HG03439 (cell line): ENCODE measurements around the gene TPRN.

ENCODE experiments used
- ATAC-seq: cut with Tn5 transposase; IDR thresholded peaks from one replicate; pipeline ENCODE4 v1.9.1; 2021; ENCODE audit warnings: mild to moderate bottlenecking, moderate library complexity; ENCODE audit not compliant: unreplicated experiment

The TPRN gene

GRCh38 chr9:137225699-137226331 lies 25.3 kb upstream of the TPRN start:
- no peak for ATAC-seq

DNA sequence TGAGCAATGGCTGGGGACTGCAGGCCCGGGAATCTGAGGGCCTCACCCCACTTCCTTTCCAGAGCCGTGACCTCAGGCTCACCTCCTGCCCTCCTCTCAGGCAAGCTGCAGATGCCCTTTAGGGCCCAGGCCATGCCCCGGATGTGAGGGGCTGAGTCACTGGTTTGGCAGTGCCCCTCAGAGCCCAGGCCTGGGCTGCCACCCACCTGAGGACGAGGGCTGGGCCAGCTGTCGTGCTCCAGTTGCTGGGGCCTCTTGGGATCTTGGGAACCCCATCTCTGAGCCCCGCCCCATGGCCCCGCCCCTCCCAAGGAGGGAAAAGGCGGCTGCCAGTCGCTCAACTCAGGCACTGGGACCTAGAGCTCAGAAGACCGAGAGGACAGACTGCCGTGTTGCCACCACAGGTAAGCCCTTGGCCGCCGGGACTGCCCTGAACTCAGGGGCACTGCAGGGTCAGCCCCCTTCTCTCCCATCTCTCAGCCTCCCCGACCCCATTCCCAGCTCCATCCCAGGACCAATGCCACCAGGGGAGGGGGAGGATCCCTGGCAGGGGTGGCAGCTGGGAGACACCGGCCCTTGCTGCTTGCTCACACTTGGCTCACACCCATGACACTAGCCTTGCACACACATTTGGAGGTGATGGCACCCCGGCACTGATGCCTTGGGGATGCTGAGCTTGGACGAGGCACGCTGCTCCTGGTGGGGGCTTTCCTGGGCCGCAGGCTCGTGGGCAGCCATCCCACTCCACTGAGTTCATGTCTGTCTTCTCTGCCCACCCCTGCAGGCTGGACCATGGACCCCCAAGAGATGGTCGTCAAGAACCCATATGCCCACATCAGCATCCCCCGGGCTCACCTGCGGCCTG lies 24.5 kb upstream of the TPRN start, which contains the start of gene CYSRT1:
Gene CYSRT1, plus strand, starts transcription at position 345 of the 865 bp plus-strand sequence. Its CDS starts 448 bp downstream, at position 793.
- ATAC-seq = no peak

- peak; percentile 76 for ATAC-seq
Observed at GRCh38 chr9:137223078-137223970, 22.8 kb upstream of the TPRN start.

DNA sequence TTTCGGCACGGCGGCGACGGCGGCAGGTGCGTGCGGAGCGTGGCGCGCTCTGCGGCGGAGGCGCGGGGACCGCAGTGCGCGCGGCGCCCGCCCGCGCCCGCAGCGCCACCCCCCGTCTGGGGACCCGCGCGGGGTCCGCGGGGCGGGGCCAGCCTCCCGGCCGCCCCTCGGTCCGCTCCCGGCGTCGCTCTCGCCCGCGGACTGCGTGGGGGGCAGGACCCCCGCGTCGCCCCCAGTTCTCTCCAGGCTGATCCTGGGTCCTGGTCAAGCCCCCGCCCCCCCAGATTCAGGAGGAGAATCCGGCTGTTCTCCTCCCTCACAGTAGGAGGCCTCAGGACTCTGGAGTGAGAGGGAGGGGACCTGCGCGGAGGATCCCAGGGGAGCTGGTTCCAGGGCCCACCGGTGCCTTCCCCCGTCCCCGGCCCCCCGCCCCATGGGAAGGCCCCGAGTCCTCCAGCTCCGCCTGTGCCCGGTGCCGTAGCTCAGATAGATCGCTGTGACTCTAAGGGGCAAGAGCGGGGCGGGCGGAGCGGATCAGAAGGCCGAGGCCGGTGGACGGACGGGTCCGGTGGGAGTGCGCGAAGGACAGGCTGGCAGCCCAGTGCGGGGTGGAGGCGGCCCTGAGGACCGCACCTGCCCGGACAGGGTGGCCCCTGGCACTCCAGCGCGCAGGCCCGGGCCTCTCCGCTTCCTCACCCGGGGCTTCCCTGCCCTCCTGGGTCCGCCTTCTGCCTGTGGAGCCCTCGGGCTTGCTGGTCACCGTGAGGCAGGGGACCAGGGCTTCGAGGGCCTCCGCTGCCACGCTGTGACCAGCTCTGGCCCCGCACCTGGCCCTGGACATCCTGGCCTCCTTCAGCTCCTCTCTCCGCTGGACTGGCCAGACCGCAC lies 21.9 kb upstream of the TPRN start, which contains the start of gene RNF208:
Gene RNF208, minus strand, starts transcription at position 51 of the 888 bp plus-strand sequence. CDS start 1,028 bp downstream, outside the sequence.
- ATAC-seq = peak; percentile 11

GRCh38 chr9:137221506-137222111 lies 21.1 kb upstream of the TPRN start:
- ATAC-seq = no peak

DNA sequence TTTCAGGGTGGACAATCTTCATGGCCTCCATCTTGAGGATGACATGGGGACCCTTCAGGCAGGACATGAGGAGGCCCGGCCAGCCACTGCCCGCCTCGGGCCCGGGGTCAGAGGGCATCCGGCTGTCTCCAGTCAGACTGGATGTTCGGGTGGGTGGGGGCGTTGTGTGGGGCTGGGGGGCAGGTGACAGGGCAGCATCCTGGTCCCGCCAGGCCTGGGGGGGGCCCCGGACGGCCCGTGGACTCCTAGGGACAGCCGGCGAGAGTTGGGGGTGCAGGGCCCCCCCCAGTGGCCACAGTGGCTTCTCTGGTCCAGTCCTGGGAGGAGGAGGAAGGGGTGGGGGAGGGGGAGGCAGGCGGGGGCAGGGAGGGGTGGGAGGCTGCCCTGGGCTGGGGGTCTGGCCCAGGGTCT lies 20.6 kb upstream of the TPRN start:
- no peak for ATAC-seq

DNA sequence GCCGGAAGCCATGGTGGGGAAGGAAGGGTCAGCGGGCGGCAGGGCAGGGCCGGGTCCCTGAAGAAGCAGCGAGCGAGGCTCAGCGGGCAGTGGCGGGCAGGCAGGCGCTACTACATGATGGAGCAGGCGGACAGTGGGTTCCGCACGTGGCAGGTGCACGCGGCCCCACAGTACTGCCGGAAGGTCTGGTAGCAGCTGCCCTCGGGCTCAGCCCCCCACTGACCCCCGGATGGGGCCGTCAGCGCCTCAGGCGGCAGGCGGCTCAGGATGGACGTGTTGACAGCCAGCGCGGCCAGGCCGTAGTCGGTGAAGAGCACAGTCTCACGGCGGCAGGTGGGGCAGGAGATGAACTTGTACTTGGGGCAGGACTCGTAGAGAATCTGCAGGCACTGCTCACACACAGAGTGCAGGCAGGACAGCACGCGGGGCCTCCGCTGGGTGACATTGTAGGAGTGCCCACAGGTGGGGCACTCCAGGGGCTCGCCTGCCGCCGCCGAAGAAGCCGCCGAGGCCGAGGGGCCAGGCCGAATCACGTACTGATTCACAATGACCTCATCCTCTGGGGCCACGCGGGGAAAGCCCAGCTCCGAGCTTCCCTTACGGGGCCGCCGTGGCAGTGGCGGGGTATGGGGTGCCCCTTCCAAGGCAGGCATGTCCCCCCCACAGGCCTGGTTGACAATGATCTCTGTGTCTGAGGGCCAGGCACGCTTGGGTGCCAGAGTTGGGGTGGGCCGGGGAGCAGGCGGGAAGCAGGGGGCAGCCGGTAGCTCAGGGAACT lies 20.0 kb upstream of the TPRN start:
- no peak for ATAC-seq

- ATAC-seq = no peak
Observed at GRCh38 chr9:137219757-137220316, 19.3 kb upstream of the TPRN start.

DNA sequence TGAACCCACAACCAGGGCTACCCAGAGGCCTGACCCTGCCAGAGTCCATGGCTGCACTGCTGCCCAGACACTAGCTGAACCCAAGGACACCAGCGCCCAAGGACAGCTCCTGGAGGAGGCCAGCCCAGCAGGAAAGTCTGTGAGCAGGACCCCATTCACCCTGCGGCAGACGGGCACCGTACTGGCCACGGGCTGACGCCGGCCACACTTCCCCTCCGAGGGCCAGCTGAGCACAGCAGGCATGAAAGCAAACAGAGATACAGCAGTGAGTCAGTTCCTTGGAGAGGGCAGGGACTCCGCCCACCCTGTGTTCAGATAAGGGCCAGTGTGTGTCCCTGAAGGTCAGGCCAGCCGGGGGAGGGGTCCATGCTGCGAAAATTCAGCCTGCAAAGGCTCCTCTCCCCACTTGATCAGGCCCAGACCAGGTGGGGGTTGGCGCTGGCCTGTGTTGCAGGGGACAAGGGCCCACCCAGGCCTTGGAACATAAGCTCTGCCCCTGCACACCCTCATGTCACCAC lies 18.3 kb upstream of the TPRN start:
- no peak for ATAC-seq

DNA sequence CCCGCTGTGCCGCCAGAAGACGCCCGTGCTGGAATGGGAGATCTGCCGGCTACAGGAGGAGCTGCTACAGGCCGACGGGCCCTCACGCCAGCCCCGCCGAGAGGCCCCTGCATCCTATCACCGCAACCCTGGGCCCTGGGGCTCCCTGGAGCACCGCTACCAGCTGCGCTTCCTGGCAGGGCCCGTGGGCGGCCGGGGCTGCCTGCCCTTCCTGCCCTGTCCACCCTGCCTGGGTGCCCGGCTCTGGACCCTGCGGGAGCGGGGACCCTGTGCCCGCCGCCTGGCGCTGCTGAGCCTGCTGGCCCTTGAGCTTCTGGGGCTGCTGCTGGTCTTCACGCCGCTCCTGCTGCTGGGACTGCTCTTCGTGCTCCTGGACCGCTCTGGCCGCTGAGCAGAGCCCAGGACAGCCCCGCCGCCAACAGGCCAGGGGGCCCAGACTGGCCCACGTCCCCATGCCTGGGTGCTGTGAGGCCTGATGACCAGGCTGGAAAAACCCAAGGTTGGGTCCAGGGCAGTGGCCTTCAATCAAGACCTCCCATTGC lies 17.7 kb upstream of the TPRN start:
- ATAC-seq = no peak

- ATAC-seq = no peak
Observed at GRCh38 chr9:137217276-137218211, 17.0 kb upstream of the TPRN start.

- no peak for ATAC-seq
Observed at GRCh38 chr9:137216188-137216965, 15.8 kb upstream of the TPRN start.

DNA sequence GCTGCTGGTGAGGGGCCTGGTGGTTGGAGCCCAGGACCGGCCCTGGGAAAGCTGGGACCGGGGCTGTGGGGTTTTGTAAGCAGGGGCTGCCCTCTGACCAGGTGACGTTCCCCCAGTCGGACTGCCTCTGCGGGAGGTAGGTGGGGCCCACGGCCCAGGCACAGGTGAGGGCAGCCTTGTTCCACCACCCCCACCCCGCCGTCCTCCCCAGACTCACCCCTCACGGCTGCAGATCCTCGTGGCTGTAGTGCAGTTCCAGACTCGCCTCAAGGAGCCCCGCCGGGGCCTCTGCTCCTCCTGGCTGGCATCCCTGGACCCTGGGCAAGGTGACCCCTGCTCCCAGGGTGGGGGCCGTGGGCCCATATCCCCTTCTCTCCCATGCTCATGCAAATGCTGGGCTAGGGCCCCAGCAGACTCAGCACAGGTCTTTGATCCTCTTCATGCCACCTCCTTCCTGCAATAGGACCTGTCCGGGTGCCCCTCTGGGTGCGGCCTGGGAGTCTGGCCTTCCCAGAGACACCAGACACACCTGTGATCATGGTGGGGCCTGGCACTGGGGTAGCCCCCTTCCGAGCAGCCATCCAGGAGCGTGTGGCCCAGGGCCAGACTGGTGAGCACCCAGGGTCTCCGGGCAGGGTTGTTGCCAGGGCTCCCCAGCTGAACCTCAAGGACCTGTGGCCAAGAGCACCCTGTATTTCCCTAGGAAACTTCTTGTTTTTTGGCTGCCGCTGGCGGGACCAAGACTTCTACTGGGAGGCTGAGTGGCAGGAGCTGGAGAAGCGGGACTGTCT lies 14.8 kb upstream of the TPRN start:
- no peak for ATAC-seq

GRCh38 chr9:137214620-137215019 lies 14.1 kb upstream of the TPRN start:
- ATAC-seq = no peak
